GM12872 (cell line): ENCODE results near the gene XPO4.

Experiments used
- TF ChIP-seq, protein P1 (sequence below): IDR thresholded peaks from 3 replicates; pipeline ENCODE4 v1.5.1; 2011; ENCODE audit warnings: low read depth, mild to moderate bottlenecking, low read length, moderate library complexity; ENCODE audit not compliant: insufficient read depth

The XPO4 gene

DNA sequence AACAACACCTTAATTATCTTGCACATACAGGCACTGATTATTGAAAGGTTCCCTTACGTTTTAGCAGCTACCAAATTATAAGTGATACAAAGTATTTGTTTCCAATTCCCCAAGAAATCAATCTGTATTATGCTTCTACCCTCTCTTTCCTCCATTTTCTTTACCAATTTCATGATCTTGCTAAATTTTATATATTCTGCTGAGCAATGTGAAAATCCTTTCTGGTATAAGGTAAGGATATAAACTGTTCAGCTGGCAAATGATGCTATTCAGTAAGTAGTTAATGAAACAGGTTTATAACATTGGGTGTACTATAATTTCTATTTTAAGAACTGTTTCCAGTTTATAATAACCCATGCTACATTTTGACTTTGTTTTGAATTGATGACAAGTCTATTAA, 127.8 kb downstream of the XPO4 start:
- TF ChIP-seq, protein P1, sequence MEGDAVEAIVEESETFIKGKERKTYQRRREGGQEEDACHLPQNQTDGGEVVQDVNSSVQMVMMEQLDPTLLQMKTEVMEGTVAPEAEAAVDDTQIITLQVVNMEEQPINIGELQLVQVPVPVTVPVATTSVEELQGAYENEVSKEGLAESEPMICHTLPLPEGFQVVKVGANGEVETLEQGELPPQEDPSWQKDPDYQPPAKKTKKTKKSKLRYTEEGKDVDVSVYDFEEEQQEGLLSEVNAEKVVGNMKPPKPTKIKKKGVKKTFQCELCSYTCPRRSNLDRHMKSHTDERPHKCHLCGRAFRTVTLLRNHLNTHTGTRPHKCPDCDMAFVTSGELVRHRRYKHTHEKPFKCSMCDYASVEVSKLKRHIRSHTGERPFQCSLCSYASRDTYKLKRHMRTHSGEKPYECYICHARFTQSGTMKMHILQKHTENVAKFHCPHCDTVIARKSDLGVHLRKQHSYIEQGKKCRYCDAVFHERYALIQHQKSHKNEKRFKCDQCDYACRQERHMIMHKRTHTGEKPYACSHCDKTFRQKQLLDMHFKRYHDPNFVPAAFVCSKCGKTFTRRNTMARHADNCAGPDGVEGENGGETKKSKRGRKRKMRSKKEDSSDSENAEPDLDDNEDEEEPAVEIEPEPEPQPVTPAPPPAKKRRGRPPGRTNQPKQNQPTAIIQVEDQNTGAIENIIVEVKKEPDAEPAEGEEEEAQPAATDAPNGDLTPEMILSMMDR = no peak

DNA sequence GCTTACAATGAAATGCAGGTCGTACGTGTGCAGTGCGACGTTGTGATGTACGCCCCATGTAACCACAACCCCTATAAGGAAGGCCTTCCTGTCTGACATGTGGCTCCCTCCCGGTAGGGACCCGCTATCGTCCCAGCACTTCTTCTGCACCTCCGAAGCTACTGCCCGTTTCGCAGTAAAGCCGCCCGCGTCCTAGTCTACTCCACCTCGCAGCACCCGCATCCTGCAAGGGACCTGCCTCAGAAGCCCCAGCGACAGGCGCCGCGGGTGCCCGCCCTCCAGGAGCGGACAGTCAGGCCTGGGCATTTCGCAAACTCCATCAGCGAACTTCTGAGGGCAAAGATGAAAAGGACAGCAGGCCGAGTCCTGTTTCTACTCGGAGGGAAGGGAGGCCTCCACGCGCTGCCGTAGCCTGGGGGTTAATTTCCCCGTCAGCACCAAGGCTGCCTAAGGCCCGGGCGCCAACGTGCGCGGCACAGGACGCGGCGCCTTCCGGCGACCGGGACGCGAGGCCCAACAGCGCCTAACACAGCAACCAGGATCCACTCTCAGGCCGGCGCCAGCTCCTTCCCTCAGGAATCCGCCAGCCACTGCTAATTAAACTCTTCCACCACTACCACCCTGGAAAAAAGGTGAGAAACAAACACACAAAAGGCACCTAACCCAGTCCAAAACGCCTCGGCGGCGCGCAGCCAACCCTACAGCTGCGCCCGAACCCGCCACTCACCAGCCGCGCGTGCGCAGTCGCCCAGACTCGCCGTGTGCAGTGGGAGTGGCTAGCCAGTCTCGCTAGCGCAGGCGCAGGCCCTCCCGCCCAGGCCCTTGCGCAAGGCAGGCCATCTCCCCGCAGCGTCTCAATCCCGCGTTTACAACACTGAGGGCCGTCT, 129.1 kb downstream of the XPO4 start, which contains the start of gene EEF1AKMT1:
Gene EEF1AKMT1, minus strand, starts transcription at position 768 of the 887 bp plus-strand sequence. CDS start 16,363 bp downstream, outside the sequence.
- TF ChIP-seq, protein P1 = 0 out of 3 replicates have a peak, but pooled peaks have one; percentile 6

DNA sequence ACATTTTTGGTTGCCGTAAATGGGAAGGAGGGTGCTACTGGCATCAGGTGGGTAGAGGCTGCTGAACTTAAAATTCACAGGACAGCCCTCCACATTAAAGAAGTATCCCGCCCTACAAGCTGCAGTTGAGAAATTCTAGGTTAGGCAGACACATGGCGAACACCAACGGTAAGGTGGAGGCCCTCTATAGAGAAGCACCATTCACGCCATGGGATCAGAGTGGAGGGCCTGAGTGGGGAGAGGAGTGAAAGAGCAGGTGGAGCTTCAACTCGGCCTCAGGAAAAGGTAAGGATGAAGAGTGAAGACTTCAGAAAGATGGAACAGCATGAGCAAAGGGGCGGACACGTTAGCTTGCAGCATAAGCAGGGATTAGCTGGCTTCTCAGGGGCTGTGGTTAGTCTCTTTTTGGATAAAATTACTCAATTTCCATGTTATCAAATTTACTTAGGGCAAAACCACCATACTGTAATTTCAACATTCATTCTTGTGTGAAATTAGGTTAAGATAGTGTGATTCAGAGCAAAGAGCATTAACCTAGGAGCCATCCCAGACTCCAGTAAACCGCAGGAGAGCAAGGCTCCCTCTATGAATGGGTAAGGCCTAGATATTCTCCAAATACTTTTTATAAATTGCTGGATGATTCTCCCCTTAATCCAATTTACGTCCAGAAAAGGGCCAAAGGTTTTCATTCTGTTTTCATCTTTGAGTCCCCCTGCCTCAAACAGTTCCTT, 130.0 kb downstream of the XPO4 start:
- TF ChIP-seq, protein P1 = no peak

DNA sequence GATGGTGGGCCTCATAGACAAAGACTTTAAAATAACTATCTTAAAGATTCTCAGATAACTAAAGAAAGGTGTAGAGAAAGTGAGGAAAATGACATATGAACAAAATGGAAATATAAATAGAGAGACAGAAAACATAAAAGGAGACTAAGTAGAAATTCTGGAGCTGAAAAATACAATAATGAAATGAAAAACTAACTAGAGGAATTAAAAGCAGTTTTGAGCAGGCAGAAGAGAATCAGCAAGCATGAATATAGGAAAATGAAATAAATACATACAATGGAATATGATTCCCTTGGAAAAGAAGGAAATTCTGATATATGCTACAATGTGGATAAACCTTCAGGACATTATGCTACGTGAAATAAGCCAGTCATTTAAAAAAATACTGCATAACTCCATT, 132.7 kb downstream of the XPO4 start:
- TF ChIP-seq, protein P1 = no peak

DNA sequence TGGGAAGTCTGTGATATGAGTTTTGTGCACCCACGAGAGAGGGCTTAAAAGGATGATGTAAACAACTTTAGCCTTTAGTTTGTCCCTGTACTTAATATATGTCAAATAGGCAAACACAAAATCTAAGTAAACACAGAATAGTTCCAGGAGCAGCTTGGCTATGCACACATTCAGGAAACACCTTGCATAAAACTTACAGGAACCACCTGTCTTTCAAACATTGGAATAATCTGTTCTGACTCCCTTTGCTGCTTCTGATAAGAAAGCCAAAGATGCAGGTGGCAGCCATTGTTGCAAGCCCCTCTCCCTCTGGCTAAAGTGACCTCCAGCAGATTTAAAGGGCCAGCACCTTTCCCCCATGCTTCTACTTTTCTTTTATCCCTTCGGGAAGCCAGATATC, 133.5 kb downstream of the XPO4 start:
- TF ChIP-seq, protein P1 = no peak

DNA sequence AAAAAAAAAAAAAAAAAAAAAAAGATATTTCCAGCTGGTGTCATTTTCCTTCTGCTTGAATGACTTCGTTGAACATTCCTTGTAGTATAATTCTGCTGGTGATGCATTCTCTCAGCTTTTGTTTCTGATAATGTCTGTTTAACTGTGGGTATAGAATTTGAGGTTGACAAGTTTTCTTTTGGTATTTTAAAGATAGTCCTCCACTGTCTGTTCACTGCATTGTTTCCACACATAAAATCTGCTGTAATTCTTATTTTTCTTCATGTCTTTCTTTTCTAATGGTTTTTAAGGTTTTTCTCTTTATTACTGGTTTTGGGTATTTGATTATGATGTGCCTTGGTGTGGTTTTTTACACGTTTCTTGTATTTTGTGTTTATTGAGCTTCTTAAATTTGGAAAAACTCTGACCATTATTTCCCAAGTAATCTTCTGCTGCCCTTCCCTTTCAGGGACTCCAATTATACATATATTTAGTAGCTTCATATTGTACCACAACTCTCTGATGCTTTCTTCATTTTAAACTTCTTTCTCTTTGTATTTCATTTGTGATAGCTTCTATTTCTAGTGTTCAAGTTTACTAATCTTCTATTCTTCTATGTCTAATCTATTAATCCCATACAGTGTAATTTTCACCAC, 135.1 kb downstream of the XPO4 start:
- TF ChIP-seq, protein P1 = no peak

DNA sequence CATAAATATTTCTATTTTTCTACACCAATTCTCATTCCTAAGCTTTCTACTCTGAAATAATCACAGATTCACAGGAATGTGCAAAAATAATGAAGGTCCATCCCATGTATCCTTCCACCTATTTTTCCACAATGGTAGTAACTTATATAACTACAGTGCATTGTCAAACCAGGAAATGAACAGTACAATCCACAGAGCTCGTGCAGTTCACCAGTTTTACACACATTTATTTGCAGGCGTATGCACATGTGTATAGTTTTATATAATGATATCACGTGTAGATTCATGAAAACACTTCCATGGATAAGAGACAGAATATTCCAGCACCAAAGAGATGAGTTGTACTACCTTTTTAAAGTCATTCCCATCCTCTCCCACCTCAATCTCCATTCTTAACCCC, 141.7 kb downstream of the XPO4 start:
- TF ChIP-seq, protein P1 = no peak
